SK-N-SH treated with all-trans-retinoic acid at 6 μM for 48 hours (cell line): ENCODE measurements around the gene STAMBP.

Experiments used
- TCF4 ChIP-seq: fragments of 250-450 bp; sonication (Bioruptor Pico); IDR thresholded peaks from 2 replicates; pipeline ENCODE4 v1.8.0; 2021; ENCODE audit warnings: mild to moderate bottlenecking, moderate library complexity, borderline replicate concordance
- TF ChIP-seq, protein P1 (sequence below): fragments of 250-450 bp; sonication (Bioruptor Pico); IDR thresholded peaks from 2 replicates; pipeline ENCODE4 v1.8.0; 2021; ENCODE audit warnings: low read depth, mild to moderate bottlenecking, moderate library complexity, borderline replicate concordance
- TF ChIP-seq, protein P2 (sequence below): fragments of 250-450 bp; sonication (Bioruptor Pico); IDR thresholded peaks from 2 replicates; pipeline ENCODE4 v1.5.1; 2020; ENCODE audit warnings: low read depth, mild to moderate bottlenecking, moderate library complexity

DNA sequence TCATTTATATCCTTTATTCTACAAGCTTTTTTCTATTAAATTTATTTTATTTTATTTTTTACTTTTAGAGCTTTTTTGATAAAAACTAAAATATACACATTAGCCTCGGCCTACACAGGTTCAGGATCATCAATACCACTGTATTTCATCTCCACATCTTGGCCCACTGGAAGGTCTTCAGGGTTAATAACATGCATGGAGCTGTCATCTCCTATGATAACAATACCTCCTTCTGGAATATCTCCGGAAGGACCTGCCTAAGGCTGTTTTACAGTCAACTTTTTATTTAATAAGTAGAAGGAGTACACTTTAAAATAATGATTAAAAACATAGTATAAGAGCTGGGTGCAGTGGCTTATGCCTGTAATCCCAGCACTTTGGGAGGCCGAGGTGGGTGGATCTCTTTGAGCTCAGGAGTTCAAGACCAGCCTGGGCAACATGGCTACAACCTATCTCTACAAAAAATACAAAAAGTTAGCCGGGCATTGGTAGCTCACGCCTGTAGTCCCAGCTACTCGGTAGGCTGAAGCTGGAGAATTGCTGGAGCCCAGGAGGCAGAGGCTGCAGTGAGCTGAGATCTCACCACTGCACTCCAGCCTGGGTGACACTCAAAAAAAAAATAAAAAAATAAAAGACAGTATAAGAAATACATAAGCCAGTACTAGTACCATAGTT, 82.2 kb downstream of the STAMBP start:
- TF ChIP-seq, protein P1, sequence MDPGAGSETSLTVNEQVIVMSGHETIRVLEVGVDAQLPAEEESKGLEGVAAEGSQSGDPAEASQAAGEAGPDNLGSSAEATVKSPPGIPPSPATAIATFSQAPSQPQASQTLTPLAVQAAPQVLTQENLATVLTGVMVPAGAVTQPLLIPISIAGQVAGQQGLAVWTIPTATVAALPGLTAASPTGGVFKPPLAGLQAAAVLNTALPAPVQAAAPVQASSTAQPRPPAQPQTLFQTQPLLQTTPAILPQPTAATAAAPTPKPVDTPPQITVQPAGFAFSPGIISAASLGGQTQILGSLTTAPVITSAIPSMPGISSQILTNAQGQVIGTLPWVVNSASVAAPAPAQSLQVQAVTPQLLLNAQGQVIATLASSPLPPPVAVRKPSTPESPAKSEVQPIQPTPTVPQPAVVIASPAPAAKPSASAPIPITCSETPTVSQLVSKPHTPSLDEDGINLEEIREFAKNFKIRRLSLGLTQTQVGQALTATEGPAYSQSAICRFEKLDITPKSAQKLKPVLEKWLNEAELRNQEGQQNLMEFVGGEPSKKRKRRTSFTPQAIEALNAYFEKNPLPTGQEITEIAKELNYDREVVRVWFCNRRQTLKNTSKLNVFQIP (CRISPR knock-in tag) = no peak
- TF ChIP-seq TCF4 (CRISPR knock-in tag) = no peak
- TF ChIP-seq, protein P2, sequence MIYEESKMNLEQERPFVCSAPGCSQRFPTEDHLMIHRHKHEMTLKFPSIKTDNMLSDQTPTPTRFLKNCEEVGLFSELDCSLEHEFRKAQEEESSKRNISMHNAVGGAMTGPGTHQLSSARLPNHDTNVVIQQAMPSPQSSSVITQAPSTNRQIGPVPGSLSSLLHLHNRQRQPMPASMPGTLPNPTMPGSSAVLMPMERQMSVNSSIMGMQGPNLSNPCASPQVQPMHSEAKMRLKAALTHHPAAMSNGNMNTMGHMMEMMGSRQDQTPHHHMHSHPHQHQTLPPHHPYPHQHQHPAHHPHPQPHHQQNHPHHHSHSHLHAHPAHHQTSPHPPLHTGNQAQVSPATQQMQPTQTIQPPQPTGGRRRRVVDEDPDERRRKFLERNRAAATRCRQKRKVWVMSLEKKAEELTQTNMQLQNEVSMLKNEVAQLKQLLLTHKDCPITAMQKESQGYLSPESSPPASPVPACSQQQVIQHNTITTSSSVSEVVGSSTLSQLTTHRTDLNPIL (CRISPR knock-in tag) = no peak
